Measurements from ENCODE around the gene MGAT1.
A peak's percentile ranks its signal among the peaks of the same experiment; 100 is the strongest.
"Not testable (repeated sequence)": the region's sequence is repeated elsewhere in the genome, so short reads cannot be mapped to it uniquely, and the experiment has no call there.

Gene MGAT1

DNA sequence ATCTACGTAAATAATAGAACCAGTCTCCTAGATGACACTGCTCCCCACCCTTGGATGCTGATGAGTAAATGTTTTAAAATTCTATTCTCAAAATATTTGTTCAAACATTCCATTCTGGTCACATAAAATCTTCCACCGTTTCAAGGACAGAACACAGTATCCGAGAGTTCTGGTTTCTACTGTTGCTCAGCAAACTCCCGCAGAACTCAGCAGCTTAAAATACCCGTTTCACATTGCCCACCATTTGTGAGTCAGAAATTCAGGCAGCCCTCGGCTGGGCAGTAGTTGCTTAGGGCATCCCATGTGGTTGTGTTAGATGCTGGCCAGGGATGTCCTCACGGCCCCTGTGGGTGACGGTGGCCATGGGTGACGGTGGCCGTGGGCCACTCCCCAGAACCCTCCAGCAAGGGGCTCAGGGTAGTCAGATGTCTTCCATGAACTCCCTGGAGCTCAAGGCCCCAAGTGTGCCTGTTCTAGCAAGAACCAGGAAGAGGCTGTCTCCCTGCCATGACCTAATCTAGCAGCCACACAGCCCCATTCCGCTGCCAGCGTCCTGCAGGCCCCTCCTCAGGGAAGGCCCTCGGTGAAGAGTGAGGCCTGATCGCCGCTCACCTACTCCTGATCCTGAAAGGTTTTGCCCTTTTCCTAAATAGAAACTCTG, 17.4 kb downstream of the MGAT1 start:
- TF ChIP-seq JUND (IDR thresholded peaks at IDR 0.05; ENCODE audit: low read depth), result no peak
- no peak for DNase-seq (ENCODE audit: low read depth in 1 of 2, low spot score in 1 of 2)
- in situ Hi-C loops (cut with HindIII; ENCODE audit: low pct_unique_long_range_greater_than_20kb, low sequenced_read_pairs), result no loop called here

DNA sequence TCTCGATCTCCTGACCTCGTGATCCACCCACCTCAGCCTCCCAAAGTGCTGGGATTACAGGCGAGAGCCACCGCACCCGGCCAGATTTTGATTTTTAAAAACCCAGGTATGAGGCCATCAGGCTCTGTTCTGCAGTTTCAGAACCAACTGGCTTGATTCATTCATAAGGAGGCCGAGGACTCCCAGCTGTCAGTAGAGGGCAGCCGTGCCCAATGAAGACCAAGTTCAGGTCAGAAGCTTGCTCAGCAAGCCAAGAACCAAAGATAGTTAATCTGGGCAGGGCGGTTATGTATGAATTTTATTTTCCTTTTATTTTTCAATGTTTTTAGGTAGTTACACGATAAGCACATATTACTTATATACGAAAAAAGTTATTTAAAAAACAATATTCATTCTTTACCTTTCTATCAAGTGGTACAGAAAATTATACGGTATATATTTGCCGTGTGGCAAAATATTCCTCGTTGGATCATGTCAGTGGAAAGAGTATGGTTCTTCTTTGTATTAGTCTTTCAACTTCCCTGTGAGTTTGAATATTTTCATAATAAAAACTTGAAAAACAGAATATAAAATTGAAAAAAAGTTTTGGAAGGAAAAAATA, 18.0 kb downstream of the MGAT1 start:
- in situ Hi-C loops (cut with HindIII; ENCODE audit: low pct_unique_long_range_greater_than_20kb, low sequenced_read_pairs), result no loop called here
- peak; percentile 84 to 89 for DNase-seq (ENCODE audit: low read depth in 1 of 2, low spot score in 1 of 2)
- TF ChIP-seq JUND (IDR thresholded peaks at IDR 0.05; ENCODE audit: low read depth), result no peak

DNA sequence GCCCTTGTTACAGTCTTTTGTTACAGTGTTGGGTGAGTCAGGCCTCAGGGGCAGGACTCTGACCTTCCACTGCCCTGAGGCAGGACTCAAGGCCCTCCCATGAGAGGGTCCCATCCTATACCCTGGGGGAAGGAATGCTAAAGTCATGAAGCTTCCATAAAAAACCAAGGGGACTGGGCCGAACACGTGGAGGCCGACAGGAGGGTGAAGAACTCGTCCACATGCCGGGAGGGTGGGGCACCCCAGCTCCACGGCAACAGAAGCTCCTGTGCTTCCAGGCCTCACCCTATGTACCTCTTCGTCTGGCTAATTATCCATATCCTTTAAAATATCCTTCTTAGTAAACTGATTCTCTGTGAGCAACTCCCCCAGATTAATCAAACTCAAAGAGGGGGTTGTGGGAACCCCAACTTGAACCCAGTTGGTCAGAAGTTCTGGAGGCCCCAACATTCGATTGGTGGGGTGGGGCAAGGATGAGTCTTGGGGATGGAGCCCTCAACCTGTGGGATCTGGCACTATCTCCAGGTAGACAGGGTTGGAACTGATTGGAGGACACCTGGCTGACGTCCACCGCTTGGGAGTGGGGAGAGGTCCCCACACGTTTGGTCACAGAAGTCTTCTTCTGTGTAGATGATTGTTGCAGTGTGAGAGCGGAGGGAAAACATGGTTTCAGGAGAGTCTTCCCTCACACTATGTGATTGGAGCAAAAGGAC, 19.1 kb downstream of the MGAT1 start:
- in situ Hi-C loops (cut with HindIII; ENCODE audit: low pct_unique_long_range_greater_than_20kb, low sequenced_read_pairs), result no loop called here
- DNase-seq (ENCODE audit: low read depth in 1 of 2, low spot score in 1 of 2), result no peak
- TF ChIP-seq JUND (IDR thresholded peaks at IDR 0.05; ENCODE audit: low read depth), result no peak

DNA sequence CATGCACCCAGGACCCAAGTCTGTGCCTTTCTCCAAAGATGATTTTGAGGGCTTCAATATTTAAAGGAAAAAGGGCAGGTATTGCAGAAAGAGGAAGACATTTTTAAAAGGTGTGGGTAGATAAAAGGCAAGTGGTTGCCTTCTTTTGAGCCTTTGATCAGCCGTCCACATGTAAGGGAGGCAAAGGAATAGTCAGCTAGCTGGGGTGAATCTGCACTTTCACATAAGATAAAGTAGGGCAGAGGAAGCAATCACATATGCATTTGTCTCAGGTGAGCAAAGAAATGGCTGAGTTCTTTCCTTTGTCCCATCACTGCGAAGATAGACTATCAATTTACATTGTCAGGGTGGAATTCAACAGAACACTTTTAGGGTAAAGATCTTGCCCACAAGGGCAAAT, 19.9 kb downstream of the MGAT1 start:
- in situ Hi-C loops (cut with HindIII; ENCODE audit: low pct_unique_long_range_greater_than_20kb, low sequenced_read_pairs), result no loop called here

DNA sequence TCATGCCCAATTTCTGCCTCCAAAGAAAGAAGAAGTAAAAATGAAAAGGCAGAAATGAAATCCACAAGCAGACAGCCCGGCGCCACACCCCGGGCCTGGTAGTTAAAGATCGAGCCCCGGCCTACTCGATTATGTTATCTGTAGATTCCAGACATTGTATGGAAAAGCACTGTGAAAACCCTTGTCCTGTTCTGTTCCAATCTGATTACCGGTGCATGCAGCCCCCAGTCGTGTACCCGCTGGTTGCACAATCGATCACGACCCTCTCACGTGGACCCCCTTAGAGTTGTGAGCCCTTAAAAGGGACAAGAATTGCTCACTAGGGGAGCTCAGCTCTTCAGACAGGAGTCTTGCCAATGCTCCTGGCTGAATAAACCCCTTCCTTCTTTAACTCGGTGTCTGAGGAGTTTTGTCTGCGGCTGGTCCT, 20.7 kb downstream of the MGAT1 start:
- DNase-seq (ENCODE audit: low read depth in 1 of 2, low spot score in 1 of 2); in situ Hi-C loops (cut with HindIII; ENCODE audit: low pct_unique_long_range_greater_than_20kb, low sequenced_read_pairs): not testable (repeated sequence)

More for the DNA sequence above, 19.9 kb downstream of the MGAT1 start:
- no peak for TF ChIP-seq JUND (IDR thresholded peaks at IDR 0.05; ENCODE audit: low read depth)
- DNase-seq (ENCODE audit: low read depth in 1 of 2, low spot score in 1 of 2), result no peak

DNA sequence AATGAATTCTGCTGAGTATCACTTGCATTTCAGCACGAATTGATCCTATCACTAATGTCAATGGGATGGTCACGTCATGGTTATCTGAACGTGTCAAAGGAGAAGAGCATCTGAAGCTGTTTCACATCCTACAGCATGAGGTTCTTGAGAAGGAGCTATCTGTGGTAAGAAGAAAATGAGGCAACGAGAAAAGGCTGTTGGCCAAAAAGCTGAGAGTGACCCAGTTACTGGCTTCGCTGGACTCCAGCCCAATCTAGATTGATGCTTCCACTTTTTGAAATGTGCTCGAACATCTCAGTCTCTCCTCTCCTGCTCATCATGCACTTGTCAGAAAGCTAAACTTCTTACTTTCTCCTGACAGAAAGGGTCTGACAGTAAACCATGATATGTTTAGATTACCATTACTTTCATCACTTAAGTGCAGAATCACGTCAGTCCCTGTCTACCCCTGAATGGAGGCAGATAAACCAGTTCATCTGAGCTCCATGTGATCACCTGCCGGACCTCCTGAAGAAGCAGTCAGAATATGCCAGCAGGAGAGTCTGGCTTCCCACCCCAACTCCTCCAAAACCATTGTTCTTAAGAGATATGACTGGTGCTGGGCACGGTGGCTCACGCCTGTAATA, 22.5 kb downstream of the MGAT1 start:
- TF ChIP-seq JUND (IDR thresholded peaks at IDR 0.05; ENCODE audit: low read depth), result no peak
- in situ Hi-C loops (cut with HindIII; ENCODE audit: low pct_unique_long_range_greater_than_20kb, low sequenced_read_pairs), result no loop called here
- DNase-seq (ENCODE audit: low read depth in 1 of 2, low spot score in 1 of 2), result no peak

DNA sequence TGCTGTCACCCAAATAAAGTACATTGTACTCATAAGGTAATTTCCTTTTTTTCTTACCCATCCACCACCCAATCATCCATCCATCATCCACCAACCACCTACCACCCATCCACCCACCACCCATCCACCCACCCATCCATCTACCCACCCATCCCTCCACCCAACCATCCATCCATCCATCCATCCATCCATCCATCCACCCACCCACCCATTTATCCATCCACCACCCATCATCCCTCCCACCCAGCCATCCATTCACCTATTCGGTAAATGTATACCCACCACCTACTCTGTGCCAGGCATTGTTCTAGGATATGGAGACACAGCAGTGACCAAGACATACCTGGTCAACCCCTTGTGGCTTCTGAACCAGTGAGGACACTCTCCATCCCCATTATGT, 25.1 kb downstream of the MGAT1 start:
- no peak for TF ChIP-seq JUND (IDR thresholded peaks at IDR 0.05; ENCODE audit: low read depth)
- in situ Hi-C loops (cut with HindIII; ENCODE audit: low pct_unique_long_range_greater_than_20kb, low sequenced_read_pairs), result no loop called here

DNA sequence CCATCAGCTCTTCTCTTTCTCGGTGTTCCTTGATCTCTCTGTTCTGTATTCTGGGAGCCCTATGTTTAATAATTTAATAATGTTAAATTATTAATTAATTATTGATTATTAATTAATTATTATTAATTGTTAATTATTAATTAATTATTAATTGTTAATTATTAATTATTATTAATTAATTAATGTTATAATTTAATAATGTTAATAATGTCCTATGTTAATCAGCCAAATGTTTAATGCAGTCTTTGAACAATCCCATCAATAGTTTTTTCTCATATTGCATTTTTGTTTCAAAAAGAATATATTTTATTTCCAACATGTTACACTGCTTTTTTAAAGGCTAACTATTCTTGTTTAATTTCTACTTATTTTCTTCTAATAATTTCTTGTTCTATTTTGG, 26.2 kb downstream of the MGAT1 start:
- TF ChIP-seq JUND (IDR thresholded peaks at IDR 0.05; ENCODE audit: low read depth), result no peak
- no peak for DNase-seq (ENCODE audit: low read depth in 1 of 2, low spot score in 1 of 2)
- in situ Hi-C loops (cut with HindIII; ENCODE audit: low pct_unique_long_range_greater_than_20kb, low sequenced_read_pairs), result no loop called here

More for the DNA sequence above, 25.1 kb downstream of the MGAT1 start:
- DNase-seq (ENCODE audit: low read depth in 1 of 2, low spot score in 1 of 2), result no peak

DNA sequence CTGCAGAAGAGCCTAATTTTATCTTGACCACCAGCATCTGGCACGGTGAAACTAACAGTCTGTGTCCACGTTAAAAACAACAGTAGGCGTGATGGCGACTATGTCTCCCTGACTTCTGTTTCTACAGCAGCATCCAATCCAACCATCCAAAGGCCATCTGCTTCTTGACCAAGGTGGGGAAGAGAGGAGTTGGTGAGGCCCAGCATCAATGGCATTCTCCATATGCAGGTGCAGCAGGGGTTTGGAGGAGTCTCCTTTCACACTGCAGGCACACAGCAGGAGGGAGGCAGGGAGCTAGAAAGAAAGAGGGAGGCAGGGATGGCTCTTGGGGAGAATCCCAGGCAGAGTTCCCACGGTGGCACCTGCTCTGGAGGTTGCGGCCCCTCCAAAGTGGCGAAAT, 27.0 kb downstream of the MGAT1 start:
- in situ Hi-C loops (cut with HindIII; ENCODE audit: low pct_unique_long_range_greater_than_20kb, low sequenced_read_pairs), result no loop called here
- TF ChIP-seq JUND (IDR thresholded peaks at IDR 0.05; ENCODE audit: low read depth), result no peak
- DNase-seq (ENCODE audit: low read depth in 1 of 2, low spot score in 1 of 2), result no peak

DNA sequence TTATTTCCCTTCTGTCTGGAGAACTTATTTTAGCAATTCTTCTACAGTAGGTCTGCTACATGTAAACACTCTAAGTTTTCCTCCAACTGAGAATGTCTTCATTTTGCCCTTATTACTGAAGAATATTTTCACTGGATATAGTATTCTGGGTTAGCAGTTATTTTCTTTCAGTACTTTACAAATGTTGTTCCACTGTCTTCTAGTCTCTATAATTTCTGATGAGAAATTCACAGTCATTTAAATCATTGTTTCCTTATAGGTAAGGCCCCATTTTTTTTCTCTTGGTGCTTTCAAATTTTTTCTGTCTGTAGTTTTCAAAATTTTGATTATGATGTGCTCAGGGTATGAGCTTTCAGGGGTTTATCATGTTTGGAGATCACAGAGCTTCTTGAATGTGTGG, 30.8 kb downstream of the MGAT1 start:
- in situ Hi-C loops (cut with HindIII; ENCODE audit: low pct_unique_long_range_greater_than_20kb, low sequenced_read_pairs), result no loop called here
- TF ChIP-seq JUND (IDR thresholded peaks at IDR 0.05; ENCODE audit: low read depth), result no peak
- DNase-seq (ENCODE audit: low read depth in 1 of 2, low spot score in 1 of 2), result no peak

DNA sequence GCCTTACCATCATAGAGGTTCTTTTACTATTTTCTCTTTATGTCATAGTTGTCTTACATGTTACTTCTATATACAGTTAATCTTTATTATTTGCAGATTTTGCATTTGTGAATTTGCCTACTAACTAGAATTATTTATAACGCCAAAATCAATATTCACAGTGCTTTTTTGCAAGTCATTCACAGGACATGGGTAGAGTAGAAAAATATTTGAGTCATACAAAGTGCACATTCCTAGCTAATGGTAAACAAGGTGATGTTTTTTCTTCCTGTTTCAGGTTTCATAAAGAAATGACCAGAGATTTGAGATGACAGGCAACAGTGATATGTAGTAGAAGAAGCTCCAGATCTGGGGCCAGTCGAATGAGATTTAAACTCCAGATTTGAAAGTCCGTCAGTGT, 32.8 kb downstream of the MGAT1 start:
- in situ Hi-C loops (cut with HindIII; ENCODE audit: low pct_unique_long_range_greater_than_20kb, low sequenced_read_pairs), result no loop called here
- TF ChIP-seq JUND (IDR thresholded peaks at IDR 0.05; ENCODE audit: low read depth), result no peak
- no peak for DNase-seq (ENCODE audit: low read depth in 1 of 2, low spot score in 1 of 2)

DNA sequence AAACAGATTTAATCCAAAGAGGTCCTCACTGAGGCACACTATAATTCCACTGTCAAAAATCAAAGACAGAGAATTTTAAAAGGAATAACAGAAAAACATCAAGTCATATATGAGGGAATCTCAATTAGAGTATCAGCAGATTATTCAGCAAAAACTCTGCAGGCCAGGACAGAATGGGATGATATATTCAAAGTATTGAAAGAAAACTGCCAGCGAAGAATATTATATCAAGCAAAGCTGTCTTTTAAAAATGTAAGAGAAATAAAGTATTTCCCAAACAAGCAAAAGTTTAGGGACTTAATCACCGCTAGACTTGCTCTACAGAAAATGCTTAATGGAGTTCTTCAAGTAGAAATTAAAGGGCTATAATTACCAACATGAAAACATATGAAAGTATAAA, 47.0 kb downstream of the MGAT1 start:
- in situ Hi-C loops (cut with HindIII; ENCODE audit: low pct_unique_long_range_greater_than_20kb, low sequenced_read_pairs), result no loop called here
- no peak for DNase-seq (ENCODE audit: low read depth in 1 of 2, low spot score in 1 of 2)

DNA sequence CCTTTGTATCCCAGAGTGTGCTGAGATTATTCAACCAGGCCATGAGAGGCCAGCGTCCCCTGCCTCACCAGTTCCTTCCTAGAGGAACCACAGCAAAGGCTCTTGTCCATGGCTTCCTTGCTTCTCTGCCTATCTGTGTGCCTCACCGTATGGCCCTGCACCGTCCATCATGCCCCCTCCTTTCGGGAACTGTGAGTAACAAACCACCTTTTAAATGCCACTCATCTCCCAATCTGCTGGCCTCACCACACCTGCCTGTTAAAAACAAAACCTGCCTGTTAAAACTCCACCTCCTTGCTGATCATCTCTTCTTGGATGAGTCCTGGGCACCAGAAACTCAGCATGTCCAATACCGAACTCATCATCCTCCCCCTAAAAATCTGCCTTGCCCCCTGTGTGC, 58.4 kb downstream of the MGAT1 start:
- no peak for TF ChIP-seq JUND (IDR thresholded peaks at IDR 0.05; ENCODE audit: low read depth)
- in situ Hi-C loops (cut with HindIII; ENCODE audit: low pct_unique_long_range_greater_than_20kb, low sequenced_read_pairs), result no loop called here
- DNase-seq (ENCODE audit: low read depth in 1 of 2, low spot score in 1 of 2), result no peak

More for the DNA sequence above, 47.0 kb downstream of the MGAT1 start:
- TF ChIP-seq JUND (IDR thresholded peaks at IDR 0.05; ENCODE audit: low read depth), result no peak

All from T47D (cell line).